Stimulated activated CD4-positive, alpha-beta T cell treated with anti-CD3 and anti-CD28 coated beads, TNF-alpha, amount 100 ng/mL, for 24 hours (primary cell): ENCODE measurements around the gene ZNF226.
A peak's percentile ranks its signal among the peaks of the same experiment; 100 is the strongest.
"Not testable (repeated sequence)": the region's sequence is repeated elsewhere in the genome, so short reads cannot be mapped to it uniquely, and the experiment has no call there.

Experiments used
- DNase-seq, 3 experiments: peaks; one replicate each; pipeline ENCODE4 v3.0.0-alpha.2; 2020; ENCODE audit warnings: low read depth in 3 of 3

Gene ZNF226

GRCh38 chr19:44164673-44165512, at the start of gene ZNF226:
TSS of gene ZNF226 (plus strand) at chr19:44165100. CDS start at chr19:44170081, 4,981 bp downstream.
- peak; percentile 64 to 74 (median 73) for DNase-seq

GRCh38 chr19:44121162-44121561, 43.7 kb upstream of the ZNF226 start:
- not testable (repeated sequence) for DNase-seq

DNA sequence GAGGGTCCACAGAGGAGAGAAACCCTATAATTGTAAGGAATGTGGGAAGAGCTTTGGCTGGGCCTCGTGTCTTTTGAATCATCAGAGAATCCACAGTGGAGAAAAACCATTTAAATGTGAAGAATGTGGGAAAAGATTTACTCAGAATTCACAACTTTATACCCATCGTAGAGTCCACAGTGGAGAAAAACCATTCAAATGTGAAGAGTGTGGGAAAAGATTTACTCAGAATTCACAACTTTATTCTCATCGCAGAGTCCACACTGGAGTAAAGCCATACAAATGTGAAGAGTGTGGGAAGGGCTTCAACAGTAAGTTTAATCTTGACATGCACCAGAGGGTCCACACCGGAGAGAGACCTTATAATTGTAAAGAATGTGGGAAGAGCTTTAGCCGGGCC, 32.9 kb upstream of the ZNF226 start:
- DNase-seq: no peak

- DNase-seq: peak; percentile 52 to 66 (median 53)
Observed at GRCh38 chr19:44141191-44142058, 23.5 kb upstream of the ZNF226 start, which contains the start of gene ZNF234. TSS of gene ZNF234 (plus strand) at chr19:44141554. CDS start at chr19:44144633, 3,079 bp downstream.

DNA sequence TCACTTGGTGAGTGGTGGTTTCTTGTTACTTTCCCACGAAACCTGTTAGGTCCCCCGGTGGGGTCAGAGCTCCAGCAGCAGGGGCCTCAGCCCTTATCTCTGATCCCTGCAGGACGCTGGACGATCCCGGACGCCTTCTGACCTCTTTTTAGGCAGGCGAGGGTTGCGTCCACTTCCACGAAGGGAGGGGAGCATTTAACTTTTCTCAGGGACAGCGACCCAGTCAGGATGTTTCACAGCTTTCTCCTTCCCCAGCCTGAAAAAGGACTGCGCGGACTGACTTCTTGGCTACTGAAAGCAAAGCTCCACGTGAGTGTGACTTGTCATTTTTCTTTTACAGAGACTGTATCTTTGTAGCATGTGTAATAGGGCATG, 22.9 kb upstream of the ZNF226 start:
- no peak for DNase-seq

GRCh38 chr19:44149776-44150175, 15.1 kb upstream of the ZNF226 start:
- no peak for DNase-seq

DNA sequence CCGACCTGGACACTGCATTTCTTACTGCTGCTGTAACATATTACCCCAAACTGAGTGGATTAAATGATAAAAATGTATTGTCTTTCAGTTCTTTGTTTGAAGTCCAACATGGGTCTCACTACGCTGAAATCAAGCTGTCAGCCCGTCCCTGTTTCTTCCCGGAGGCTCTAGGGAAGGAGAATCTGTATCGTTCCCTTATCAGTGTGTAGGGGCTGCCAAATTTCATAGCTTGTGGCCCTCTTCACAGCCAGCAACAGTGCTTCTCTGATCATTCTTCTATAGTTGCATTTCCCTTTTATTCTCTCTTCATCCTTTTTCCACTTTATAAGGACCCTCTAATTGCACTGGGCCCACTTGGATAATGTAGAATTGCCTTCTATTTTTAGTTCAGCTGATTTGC, 13.4 kb upstream of the ZNF226 start:
- DNase-seq: no peak

- DNase-seq: no peak
Observed at GRCh38 chr19:44156475-44156874, 8.4 kb upstream of the ZNF226 start.

DNA sequence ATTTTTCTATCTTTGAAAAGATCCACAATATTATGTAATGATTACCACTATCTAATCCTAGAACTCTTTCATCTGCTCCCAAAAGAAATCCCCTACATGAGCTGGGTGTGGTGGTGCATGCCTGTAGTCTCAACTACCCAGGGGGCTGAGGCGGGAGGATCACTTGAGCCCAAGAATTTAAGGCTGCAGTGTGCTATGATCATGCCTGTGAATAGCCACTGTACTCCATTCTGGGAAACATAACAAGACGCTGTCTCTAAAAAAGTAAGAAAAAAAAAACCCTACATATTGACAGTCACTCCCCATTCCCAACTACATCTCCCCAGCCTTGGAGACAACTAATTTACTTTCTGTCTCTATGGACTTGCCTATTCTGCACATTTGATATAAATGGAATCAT, 1.1 kb upstream of the ZNF226 start:
- no peak for DNase-seq

- no peak for DNase-seq
Observed at GRCh38 chr19:44164327-44164672, 600 bp upstream of the ZNF226 start.

DNA sequence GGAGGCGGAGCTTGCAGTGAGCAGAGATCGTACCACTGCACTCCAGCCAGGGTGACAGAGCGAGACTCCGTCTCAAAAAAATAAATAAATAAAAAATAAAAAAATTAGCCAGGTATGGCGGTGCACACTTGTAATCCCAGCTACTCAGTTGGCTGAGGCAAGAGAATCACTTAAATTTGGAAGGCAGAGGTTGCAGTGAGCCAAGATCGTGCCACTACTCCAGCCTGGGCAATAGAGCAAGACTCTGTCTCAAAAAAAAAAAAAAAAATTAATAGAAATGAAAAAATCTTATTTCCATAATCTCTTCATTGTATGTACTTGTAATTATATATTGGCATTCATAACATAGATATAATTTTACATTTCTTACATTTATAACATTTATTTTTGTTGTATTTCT, 5.8 kb downstream of the ZNF226 start:
- DNase-seq: not testable (repeated sequence)

GRCh38 chr19:44176590-44176989, 11.7 kb downstream of the ZNF226 start:
- no peak for DNase-seq

DNA sequence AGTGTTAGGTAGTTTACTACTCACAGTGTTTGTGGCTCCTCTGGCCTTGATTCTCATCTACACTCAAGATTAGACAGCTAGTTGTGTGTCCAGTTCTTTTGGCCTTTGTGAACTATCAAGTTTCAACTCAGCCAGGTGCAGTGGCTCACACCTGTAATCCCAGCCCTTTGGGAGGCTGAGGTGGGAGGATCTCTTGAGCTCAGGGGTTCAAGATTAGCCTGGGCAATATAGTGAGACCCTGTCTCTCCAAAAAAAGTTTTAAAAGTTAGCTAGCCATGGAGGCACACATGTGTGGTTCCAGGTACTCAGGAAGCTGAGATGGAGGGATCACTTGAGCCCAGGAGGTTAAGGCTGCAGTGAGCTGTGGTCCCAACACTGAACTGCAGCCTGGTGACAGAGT, 16.1 kb downstream of the ZNF226 start:
- DNase-seq: no peak

DNA sequence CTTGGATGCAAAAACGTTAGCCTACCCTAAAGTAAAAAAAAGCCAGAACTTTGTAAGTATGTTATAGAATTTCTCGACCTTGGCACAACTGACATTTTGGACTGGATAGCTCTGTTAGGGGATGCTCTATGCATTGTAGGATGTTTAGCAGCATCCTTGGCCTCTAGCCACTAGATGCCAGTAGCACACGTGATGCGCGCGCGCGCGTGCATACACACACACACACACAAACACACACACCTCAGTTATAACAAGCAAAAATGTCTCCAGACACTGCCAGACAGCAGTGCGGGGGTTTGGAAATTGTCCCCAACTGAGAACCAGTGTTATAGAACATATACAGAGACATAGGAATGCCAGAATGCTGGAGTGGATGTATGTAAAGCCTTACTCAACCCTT, 17.2 kb downstream of the ZNF226 start:
- no peak for DNase-seq

GRCh38 chr19:44190020-44190419, 25.1 kb downstream of the ZNF226 start:
- DNase-seq: no peak

GRCh38 chr19:44192127-44192526, 27.2 kb downstream of the ZNF226 start:
- DNase-seq: no peak

DNA sequence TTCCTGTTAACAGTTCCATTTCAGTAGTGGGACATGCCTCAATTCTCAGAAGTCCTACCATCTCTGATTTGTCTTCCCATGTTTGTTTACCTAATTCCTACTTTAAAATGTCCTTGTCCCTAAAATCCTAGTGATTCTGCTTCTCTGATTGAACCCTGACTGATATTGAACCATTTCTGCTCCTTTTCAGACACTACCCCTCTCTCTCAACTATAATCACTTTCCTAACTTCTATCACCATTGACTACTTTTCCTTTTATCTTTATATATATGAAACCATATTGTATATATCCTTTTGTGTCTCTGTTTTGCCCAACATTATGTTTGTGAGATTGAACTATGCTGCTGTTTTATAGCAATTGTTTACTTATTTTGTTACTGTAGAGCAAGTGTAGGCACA, 31.9 kb downstream of the ZNF226 start:
- DNase-seq: no peak

DNA sequence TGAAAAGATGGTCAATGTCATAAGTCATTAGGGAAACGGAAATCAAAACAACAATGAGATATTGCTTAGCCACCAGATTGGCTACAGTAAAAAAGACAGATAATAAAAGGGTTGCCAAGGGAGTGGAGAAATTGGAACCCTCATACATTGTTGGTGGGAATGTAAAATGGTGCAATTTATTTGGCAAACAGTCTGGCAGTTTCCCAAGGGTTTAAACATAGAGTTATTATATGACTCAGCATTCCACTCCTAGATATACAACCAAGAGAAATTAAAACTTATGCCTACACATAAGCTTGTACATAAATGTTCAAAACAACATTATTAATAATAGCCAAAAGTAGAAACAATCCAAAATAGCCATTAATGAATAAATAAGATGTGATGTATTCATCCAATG, 37.6 kb downstream of the ZNF226 start:
- DNase-seq: no peak

GRCh38 chr19:44202974-44203373, 38.1 kb downstream of the ZNF226 start:
- DNase-seq: no peak

GRCh38 chr19:44203877-44204276, 39.0 kb downstream of the ZNF226 start:
- DNase-seq: not testable (repeated sequence)

GRCh38 chr19:44204772-44205171, 39.9 kb downstream of the ZNF226 start:
- no peak for DNase-seq

DNA sequence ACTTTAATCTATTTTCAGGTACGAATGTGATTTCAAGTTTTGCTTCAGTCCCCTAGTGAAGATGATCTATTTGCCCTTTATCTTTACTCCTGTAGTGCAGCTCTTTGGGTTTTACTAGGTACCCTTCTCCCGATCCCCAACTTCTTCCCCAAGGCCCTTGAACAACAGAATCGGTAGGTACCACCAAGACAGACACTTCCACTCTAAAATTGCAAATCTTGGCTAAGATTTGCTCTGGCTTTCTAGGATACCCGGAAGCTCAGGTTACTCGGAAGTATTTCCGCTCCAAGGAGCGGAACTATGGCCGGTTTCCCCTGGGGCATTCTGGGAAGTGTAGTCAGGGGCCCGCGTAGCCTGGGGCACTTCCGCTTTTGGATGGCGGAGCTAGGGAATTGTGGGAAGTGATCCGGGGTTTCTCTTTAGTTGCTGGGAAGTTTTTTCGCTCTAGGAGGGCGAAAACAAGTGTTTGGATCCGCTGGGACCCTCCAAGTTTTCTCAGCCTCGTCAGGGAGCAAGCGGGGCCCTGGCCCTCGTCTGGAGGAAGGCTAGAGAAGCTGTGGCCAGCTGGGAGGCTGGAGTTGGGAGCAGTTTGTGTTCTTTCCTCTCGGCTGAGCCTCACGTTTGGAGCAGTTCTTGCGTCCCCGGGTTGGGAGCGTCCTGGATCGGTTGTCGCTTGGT, 42.4 kb downstream of the ZNF226 start:
- DNase-seq: peak; percentile 67 to 79 (median 71)
